Measurements from ENCODE around the gene GNB2. TPM values are rescaled to one million over a fixed set of nuclear protein-coding genes. Genes with fewer than 3 reads are reported as not detected.

The GNB2 gene
- total and polyA plus RNA-seq, 4 donors: 37.6 to 133 (median 73.2) TPM

DNA sequence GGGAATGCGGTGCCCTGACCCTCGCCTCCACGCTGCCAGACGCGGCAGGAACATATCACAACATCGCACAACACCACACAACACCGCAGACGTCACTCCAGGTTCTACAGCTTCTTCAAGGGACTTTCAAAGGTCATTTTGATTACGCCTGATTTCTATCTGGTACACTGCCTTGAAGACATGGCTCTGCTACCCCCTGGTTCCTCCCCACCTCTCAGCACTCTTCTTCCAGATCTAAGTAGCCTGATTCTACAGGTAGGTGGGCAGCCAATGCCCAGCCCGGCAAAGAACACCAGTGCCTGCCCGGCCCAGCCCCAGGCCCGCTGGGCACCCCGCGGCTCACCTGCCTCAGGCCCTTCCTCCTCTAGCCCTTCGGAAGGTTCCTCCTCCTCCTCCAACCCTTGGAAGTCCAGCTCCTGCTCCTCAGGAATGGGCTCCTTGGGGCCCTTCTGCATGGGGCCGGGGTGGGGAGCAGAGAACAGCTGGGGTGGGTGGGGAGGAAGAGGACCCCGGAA, 12.1 kb downstream of the GNB2 start (continued):
- TF ChIP-seq RXRA (IDR thresholded peaks at IDR 0.05) (no peak), JUND (IDR thresholded peaks at IDR 0.05) (no peak)

DNA sequence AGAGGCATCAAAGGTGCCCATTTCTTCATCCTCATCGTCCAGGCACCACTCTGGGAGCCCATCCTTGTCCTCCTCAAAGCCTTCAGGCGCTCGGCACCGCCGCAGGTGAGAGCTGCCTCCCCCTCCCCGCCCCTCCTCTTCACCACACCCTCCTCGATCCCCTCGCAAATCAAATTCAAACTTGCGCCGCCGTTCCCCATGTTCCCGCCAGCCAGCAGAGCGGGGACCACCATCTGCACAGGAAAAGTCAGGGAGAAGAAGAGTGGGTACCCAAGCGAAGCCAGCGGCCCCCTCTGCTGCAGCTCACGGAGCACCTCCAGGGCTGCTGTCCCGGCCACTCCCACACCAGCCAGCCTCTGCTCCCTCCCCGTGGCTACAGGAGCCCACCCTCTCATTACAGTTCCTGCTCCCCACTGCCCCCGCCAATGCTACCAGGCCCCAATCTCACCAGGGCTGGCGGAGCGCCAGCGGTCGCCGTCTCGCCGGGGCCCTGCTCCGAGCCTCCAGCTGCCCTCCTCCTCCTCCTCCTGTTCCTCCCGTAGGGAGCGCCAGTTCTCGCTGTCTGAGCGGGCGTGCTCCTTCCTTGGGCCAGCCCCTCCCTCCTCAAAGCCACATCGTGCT, 12.8 kb downstream of the GNB2 start:
- Histone ChIP-seq H3K27me3 (ENCODE audit: control insufficient read depth in 4 of 4, insufficient read depth in 4 of 4, low read length in 3 of 4) (no peaks in the 10 kb centered on the region), H3K9ac (ENCODE audit: low read depth in 1 of 2, low read length in 2 of 2) (no peak overlapping the region), H3K4me1 (ENCODE audit: control insufficient read depth in 4 of 4, insufficient read depth in 4 of 4, low read length in 3 of 4) (peaks cover 0 to 13% (median 3%) of the 10 kb centered on the region in 4 donors), H3K27ac (ENCODE audit: low read depth in 1 of 2, low read length in 2 of 2) (no peak overlapping the region), H3K4me3 (ENCODE audit: low read depth in 1 of 3, low read length in 3 of 3) (no peak overlapping the region), H3K36me3 (ENCODE audit: control insufficient read depth in 4 of 4, insufficient read depth in 3 of 4, low read depth in 1 of 4, low read length in 3 of 4) (peaks cover 0 to 55% (median 35%) of the 10 kb centered on the region in 4 donors), H3K9me3 (ENCODE audit: control insufficient read depth in 4 of 4, low read length in 3 of 4) (no peaks in the 10 kb centered on the region)
- peak; percentile 35 for DNase-seq (ENCODE audit: low spot score)
- 89% methylated on average over 33 of the region's 33 CpGs for WGBS
- TF ChIP-seq YY1 (IDR thresholded peaks at IDR 0.05) (no peak), FOXA2 (IDR thresholded peaks at IDR 0.05) (no peak), SP1 (IDR thresholded peaks at IDR 0.05) (no peak), TAF1 (conservative IDR thresholded peaks at IDR 0.05) (no peak), JUND (IDR thresholded peaks at IDR 0.05) (no peak)
- TF ChIP-seq, protein P1, sequence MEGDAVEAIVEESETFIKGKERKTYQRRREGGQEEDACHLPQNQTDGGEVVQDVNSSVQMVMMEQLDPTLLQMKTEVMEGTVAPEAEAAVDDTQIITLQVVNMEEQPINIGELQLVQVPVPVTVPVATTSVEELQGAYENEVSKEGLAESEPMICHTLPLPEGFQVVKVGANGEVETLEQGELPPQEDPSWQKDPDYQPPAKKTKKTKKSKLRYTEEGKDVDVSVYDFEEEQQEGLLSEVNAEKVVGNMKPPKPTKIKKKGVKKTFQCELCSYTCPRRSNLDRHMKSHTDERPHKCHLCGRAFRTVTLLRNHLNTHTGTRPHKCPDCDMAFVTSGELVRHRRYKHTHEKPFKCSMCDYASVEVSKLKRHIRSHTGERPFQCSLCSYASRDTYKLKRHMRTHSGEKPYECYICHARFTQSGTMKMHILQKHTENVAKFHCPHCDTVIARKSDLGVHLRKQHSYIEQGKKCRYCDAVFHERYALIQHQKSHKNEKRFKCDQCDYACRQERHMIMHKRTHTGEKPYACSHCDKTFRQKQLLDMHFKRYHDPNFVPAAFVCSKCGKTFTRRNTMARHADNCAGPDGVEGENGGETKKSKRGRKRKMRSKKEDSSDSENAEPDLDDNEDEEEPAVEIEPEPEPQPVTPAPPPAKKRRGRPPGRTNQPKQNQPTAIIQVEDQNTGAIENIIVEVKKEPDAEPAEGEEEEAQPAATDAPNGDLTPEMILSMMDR (IDR thresholded peaks at IDR 0.05; ENCODE audit: low read depth, low read length, missing input control): no peak
- TF ChIP-seq, protein P2, sequence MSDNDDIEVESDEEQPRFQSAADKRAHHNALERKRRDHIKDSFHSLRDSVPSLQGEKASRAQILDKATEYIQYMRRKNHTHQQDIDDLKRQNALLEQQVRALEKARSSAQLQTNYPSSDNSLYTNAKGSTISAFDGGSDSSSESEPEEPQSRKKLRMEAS (IDR thresholded peaks at IDR 0.05): no peak
- TF ChIP-seq, protein P3, sequence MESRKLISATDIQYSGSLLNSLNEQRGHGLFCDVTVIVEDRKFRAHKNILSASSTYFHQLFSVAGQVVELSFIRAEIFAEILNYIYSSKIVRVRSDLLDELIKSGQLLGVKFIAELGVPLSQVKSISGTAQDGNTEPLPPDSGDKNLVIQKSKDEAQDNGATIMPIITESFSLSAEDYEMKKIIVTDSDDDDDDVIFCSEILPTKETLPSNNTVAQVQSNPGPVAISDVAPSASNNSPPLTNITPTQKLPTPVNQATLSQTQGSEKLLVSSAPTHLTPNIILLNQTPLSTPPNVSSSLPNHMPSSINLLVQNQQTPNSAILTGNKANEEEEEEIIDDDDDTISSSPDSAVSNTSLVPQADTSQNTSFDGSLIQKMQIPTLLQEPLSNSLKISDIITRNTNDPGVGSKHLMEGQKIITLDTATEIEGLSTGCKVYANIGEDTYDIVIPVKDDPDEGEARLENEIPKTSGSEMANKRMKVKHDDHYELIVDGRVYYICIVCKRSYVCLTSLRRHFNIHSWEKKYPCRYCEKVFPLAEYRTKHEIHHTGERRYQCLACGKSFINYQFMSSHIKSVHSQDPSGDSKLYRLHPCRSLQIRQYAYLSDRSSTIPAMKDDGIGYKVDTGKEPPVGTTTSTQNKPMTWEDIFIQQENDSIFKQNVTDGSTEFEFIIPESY (IDR thresholded peaks at IDR 0.05): no peak

DNA sequence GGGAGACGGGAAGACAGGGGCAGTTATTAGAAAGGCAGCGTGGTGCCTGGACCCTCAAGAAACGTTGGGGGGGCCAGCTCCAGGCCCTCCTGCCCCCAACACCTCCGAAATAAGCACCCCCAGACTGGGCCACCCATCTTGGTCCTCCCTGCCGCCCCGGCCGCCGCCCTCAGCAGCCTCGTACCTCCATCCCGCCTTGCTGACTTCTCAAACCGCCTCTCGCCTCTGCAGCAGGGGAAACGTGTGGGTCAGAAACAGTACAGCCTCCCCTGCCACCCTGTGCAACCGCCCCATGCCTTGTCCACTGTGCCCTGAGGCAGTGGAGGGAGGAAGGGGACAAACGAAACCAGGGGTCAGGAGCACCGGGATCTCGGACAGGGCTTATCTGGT, 13.3 kb downstream of the GNB2 start:
- 95% methylated on average over 17 of the region's 17 CpGs for WGBS
- Histone ChIP-seq H3K27ac (ENCODE audit: low read depth in 1 of 2, low read length in 2 of 2) (no peak overlapping the region), H3K9ac (ENCODE audit: low read depth in 1 of 2, low read length in 2 of 2) (no peak overlapping the region), H3K36me3 (ENCODE audit: control insufficient read depth in 4 of 4, insufficient read depth in 3 of 4, low read depth in 1 of 4, low read length in 3 of 4) (peaks cover 0 to 51% (median 31%) of the 10 kb centered on the region in 4 donors), H3K27me3 (ENCODE audit: control insufficient read depth in 4 of 4, insufficient read depth in 4 of 4, low read length in 3 of 4) (no peaks in the 10 kb centered on the region), H3K9me3 (ENCODE audit: control insufficient read depth in 4 of 4, low read length in 3 of 4) (no peaks in the 10 kb centered on the region), H3K4me3 (ENCODE audit: low read depth in 1 of 3, low read length in 3 of 3) (no peak overlapping the region), H3K4me1 (ENCODE audit: control insufficient read depth in 4 of 4, insufficient read depth in 4 of 4, low read length in 3 of 4) (peaks cover 2 to 18% (median 7%) of the 10 kb centered on the region in 4 donors)
- no peak for DNase-seq (ENCODE audit: low spot score)
- TF ChIP-seq, protein P4, sequence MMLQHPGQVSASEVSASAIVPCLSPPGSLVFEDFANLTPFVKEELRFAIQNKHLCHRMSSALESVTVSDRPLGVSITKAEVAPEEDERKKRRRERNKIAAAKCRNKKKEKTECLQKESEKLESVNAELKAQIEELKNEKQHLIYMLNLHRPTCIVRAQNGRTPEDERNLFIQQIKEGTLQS (IDR thresholded peaks at IDR 0.05): no peak
- TF ChIP-seq RXRA (IDR thresholded peaks at IDR 0.05) (no peak), SP1 (IDR thresholded peaks at IDR 0.05) (no peak), FOXA1 (IDR thresholded peaks at IDR 0.05) (no peak), TAF1 (conservative IDR thresholded peaks at IDR 0.05) (no peak), RAD21 (IDR thresholded peaks at IDR 0.05) (no peak), FOXA2 (IDR thresholded peaks at IDR 0.05) (no peak), GABPA (IDR thresholded peaks at IDR 0.05 in 1 of 2, conservative IDR thresholded peaks at IDR 0.05 in 1 of 2) (no peak), YY1 (IDR thresholded peaks at IDR 0.05) (no peak), HNF4G (IDR thresholded peaks at IDR 0.05) (no peak), NR2F2 (IDR thresholded peaks at IDR 0.05) (no peak), EGR1 (IDR thresholded peaks at IDR 0.05; ENCODE audit: low read depth in 2 of 2) (no peak), HNF4A (conservative IDR thresholded peaks at IDR 0.05) (no peak)
- TF ChIP-seq, protein P5, sequence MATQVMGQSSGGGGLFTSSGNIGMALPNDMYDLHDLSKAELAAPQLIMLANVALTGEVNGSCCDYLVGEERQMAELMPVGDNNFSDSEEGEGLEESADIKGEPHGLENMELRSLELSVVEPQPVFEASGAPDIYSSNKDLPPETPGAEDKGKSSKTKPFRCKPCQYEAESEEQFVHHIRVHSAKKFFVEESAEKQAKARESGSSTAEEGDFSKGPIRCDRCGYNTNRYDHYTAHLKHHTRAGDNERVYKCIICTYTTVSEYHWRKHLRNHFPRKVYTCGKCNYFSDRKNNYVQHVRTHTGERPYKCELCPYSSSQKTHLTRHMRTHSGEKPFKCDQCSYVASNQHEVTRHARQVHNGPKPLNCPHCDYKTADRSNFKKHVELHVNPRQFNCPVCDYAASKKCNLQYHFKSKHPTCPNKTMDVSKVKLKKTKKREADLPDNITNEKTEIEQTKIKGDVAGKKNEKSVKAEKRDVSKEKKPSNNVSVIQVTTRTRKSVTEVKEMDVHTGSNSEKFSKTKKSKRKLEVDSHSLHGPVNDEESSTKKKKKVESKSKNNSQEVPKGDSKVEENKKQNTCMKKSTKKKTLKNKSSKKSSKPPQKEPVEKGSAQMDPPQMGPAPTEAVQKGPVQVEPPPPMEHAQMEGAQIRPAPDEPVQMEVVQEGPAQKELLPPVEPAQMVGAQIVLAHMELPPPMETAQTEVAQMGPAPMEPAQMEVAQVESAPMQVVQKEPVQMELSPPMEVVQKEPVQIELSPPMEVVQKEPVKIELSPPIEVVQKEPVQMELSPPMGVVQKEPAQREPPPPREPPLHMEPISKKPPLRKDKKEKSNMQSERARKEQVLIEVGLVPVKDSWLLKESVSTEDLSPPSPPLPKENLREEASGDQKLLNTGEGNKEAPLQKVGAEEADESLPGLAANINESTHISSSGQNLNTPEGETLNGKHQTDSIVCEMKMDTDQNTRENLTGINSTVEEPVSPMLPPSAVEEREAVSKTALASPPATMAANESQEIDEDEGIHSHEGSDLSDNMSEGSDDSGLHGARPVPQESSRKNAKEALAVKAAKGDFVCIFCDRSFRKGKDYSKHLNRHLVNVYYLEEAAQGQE (IDR thresholded peaks at IDR 0.05): no peak
- TF ChIP-seq, protein P1 (IDR thresholded peaks at IDR 0.05; ENCODE audit: low read depth, low read length, missing input control): no peak

Measured in liver (tissue), 9 donors.